HG02642 (cell line): ENCODE results near the gene GAST.

Source experiments
- ATAC-seq: cut with Tn5 transposase; IDR thresholded peaks from one replicate; pipeline ENCODE4 v1.9.1; 2021; ENCODE audit warnings: mild to moderate bottlenecking; ENCODE audit not compliant: unreplicated experiment, poor library complexity

GAST gene

DNA sequence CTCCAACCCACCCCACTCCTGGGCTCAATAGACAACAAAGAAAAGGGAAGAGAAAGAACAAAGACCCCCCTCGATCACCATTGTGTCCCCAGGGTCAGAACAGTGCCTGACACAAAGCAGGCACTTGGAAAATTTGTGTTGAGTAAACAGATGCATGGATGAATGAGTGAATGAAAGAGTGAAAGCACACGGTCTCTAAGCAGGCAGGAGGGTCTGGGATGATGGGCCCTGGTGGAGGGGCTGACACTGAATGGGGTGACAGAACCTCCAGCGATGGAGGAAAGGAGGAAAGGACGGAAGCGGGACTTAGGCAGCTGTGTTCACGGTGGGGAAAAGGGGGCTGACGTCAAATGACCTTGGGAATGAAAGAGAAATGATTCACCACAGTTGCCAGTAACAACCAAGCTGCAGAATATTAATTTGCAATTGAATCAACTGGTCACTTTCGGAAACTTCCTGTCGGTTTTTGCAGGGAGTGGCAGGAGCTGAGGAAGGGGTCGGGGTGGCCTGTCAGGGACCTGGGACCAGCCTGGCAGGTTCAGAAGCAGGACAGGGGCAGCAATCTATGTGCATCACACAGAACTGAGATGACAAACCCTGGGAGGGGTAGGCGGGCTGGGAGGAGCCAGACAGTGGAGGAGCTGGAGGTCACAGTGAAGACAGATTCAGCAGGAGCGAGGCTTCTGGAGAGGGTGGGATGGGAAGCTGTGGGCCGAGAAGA is 6.7 kb upstream of the GAST start:
- ATAC-seq = no peak

DNA sequence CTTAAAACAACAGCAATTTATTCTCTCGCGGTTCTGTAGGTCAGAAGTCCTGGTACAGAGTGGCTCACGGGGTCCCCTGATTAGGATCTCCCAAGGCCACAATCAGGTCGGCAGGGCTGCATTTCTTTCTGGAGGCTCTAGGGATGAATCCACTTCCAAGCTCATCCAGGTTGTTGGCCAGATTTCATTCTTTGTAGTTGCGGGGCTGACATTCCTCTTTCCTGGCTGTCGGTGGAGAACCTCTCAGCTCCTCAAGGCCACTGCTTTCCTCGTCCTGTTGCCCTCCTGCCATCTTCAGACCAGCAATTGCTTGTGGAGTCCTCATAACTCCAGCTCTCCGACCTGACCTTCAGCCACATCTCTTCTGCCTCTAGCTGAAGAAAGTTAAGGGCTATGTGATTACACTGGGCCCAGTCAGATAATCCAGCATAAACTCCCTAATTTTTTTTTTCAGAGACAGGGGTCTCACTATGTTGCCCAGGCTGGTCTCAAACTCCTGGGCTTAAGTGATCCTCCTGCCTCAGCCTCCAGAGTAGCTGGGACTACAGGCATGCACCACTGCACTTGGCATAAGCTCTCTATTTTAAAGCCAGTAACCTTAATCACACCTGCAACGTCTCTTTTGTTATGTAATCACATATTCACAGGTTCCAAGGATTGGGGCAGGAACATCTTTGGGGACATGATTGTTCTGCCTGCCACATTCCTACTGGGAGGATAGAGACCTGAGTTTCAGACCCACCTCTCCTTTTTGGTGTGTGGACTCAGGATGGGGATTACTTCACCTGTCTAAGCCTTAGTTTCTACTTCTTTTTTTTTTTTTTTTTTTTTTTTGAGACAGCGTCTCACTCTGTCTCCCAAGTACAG is 4.1 kb upstream of the GAST start:
- ATAC-seq = no peak

DNA sequence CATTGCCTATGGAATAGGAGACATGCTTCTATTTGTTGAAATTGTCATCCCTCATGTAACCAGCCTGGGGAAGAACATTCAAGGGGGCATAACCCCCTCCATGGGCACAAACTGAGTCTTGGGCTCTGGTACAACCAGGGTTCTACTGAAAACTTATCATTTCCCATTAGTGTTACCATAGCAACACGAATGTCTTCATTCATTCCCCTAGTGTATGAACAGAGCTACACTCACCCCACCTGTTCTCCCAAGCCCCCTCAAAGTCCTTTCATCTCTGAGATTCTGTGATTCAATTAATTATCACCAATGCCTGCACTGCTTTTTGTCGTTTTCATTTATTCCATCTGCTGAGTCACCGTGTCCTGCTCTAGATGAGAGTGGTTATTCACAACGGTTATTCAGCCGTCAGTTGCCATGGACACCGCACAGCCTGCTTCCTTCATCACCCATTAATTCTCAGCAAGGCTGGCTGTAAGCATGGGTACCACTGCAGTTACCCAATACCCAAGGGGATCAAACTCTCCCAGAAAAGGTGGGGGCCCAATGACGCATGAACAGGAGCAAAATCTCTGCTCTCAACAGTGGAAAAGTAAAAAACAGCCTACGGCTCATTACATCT is 1.6 kb upstream of the GAST start:
- no peak for ATAC-seq

DNA sequence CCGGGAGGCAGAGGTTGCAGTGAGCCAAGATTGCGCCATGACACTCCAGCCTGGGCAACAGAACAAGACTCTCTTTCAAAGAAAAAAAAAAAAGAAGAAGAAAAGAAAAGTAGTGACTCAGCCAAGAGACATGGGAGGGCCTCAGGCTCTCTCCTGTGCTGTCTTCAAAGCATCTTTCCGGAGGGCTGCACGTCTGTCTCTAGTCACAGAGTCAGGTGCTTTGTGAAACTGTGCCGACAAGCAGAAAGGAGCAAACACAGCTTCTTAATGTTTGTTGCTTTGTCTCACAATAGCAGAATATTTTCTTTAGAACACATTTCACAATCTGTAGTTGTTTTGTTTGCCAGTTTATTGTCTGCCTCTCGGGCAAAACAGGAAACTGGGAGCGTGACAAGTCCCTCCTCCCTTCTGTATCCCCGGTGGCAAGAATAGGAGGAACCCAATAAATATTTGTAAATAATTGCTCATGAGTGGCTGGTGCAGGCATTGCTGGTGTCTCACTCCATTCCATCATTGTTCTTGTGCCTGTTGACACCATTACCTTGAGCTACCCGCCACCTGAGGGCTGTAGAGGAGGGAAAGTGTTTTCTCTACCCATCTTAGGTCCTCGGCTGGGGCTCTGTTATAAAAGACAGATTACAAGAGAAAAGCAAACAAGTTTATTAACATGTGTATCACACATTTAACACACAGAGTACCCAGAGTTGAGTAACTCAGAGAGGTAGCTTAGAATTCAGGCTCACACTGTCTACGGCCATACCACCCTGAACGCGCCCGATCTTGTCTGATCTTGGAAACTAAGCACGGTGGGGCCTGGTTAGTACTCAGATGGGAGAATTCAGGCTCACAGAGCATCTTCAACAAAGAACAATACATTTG is 5.5 kb downstream of the GAST start:
- ATAC-seq = no peak

DNA sequence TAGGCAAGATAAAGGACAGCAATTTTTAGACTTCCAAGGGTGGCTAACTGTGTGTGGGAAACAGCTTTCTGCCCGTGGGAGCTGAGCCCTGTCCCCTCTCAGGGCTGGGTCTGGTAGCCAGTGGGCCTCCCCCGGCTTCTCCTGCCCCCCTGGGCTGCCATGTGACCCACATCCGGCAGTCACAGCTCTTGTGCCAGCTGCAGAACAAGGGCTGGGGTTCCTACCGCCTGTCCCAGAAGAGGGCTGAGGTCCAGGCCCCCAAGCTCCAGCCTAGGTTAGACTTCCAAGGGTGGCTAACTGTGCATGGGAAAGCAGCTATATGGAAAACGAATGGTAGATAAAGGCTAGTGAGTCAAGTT is 6.1 kb downstream of the GAST start:
- no peak for ATAC-seq

DNA sequence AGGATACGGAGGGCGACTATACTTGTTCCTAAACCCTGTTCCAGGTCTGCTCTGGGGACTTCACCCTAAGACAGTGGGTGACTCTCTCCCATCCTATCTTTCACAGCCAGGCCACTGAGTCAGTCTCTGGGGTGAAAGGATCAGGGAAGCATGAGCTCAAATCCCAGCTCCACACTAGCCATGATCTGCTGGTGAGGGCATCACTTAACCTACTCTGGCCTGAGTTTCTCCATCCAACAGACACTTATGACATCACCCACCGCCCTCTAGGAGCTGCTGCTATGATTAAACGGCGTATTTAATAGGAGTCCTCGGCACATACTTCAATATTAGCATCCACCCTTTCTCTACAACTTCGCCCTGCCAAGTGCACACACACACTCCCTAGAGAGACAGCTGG is 10.1 kb downstream of the GAST start:
- no peak for ATAC-seq

DNA sequence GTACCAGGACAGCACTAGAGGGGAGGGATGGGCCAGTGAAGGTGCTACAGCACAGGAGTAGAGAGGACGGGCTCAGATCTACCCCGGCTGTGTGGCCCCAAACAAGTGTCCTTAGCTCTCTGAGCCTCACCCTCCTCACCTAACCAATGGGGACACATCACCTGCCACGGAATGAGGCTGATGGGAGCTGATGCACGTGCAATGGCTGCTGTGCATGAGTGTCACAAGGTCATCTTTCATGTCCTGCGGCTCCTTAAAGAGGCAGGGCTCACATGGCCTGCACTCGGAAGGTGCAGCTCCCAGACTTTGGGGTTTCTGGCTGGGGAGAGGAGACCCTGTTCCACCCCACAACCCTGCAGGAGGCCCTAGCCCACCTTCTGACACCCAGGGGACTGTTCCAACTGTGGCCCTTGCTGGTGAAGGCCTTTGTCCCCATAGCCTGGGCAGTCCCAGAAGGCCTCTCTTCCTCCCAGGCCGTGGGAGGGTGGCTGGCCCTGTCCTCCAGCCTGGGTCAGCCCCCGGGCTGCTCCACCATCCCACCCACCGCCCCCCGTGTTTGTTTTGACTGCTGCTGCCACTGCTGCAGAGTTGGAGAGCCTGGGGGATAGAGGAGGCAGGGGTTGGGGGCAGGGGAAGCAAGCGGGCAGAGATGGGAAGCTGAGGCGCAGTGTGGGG is 11.8 kb downstream of the GAST start:
- no peak for ATAC-seq

DNA sequence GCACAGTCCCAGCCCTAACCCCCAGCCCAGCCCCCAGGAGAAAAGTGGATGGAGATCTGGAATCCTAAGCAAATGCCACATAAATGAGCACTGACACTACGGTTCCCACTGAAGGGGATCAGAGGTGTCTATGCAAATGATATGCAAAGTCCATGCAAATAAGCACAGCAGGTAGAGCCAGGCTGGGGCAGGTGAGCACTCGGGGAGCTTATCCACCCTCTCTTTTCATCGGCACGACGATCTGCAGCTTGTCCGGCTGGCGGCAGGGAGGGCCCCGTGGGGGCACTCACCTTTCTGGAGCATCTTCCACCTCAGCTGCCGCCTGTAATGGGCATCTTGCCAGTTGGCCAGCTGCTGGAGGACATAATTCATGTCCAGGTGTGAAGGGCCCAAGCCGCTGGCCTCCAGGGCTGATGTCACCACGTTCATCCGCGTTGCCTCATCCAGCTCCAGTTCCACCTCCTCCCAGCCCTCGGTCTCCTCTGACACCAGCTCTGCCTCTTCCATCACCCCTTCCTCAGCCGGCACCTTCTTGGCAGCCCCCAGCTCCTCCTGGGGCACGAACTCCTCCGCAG is 12.4 kb downstream of the GAST start:
- no peak for ATAC-seq

DNA sequence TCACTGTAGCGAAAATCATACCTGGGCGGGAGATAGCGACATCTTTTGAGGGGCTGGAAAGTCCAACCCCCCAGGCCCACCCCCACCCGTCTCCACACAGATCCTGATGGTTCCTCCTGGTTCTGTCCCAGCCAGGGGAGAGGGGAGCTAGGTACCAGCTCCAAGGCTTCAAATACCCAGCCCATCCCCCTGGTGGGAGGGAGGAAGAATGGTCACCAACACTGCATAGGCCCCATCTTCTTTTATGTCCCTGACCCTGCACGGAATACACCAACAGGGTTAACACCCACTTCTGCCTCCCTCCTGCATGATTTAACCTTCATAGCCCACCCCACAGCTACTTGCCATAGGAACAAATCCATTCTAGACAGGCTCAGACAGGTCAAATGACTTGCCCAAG is 13.0 kb downstream of the GAST start:
- ATAC-seq = no peak

DNA sequence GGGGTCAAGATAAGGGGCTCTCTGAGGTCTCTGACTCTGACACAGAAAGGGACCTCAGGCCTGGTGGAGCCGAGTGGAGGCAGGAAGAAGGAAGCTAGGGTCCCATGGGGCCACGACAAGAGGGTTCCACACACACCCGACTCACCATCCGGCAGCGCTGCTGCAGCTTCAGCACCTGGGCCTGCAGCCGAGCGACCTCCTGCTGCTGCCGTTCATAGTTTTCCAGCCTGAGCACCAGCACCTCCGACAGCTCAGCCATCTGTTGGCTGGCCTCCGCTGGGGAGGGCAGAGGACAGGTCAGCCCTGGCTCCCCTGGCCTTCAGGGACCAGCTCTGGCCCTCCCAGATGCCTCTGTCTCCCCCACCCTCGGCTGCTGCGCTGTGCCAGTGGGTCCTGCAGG is 15.9 kb downstream of the GAST start:
- no peak for ATAC-seq

DNA sequence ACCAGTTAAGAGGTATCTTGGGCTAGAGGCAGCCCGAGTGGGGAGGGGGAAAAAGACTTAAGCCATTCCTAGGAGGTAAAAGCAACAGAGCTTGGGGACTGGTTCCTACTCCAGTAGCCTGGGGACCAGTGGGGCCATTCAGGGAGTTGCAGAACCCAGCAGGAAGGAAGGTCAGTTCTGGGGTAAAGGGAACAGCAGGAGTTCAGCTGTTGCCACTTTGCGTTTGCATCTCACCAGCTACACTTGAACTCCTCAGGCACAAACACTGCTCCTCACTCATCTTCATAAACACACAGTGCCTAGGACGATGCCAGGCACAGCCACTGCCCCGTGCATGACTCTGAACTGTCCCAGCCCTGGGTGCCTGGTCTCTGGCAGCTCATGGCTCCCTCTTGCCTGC is 18.3 kb downstream of the GAST start:
- no peak for ATAC-seq

DNA sequence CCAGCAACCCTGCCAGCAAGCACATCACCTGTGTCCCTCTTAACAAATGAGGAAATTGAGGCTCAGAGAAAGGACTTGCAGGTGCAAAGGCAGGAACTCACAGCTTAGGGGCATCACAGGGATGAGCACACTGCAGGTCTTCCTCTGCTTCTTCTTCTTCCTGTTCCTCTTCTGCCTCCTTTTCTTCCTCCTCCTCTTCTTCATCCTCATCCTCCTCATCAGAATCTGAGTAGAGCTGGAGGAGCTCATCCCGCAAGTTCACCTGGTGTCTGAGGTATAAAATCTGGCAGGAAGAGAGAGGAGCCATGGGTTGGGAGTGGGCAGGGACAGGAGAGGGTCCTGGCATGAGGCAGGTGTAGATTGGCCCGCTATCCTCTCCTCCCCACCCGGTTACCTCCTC is 19.7 kb downstream of the GAST start:
- no peak for ATAC-seq

DNA sequence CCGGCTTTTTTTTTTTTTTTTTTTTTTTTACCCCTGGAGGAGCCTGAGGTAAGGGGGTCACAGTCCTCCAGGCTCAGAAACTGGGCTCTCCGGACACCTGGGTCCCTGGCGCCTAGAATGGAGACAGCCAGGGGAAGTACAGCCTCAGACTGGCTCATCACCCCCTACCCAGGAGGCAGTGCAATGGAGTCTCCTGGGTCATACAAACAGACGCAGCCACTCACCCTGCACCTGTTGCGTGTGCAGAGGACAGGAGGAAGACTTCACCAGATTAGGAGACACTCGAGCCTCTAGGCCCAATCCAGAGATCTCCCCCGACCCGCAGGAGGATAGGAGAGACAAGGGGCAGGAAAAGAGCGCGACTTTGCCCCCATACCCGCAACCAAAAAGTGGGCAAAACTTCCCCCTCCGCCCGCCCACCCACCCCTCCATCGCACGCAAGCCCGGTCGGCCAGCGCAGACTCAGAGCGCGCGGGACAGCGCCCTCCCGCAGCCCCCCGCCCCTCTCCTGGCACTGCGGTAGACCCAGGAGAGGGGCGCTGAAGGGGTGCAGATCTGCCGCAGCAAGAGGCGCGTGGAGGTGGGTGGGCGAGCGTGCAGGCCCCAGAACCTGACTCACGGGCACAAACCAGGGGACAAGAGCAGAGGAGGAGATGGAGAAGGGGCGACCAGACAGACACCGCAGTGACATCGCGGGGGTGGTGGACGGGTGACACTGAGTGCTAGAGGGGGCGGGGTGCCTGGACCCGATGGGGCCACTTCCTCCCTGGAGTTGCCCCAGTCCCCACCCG is 21.4 kb downstream of the GAST start:
- ATAC-seq = no peak

DNA sequence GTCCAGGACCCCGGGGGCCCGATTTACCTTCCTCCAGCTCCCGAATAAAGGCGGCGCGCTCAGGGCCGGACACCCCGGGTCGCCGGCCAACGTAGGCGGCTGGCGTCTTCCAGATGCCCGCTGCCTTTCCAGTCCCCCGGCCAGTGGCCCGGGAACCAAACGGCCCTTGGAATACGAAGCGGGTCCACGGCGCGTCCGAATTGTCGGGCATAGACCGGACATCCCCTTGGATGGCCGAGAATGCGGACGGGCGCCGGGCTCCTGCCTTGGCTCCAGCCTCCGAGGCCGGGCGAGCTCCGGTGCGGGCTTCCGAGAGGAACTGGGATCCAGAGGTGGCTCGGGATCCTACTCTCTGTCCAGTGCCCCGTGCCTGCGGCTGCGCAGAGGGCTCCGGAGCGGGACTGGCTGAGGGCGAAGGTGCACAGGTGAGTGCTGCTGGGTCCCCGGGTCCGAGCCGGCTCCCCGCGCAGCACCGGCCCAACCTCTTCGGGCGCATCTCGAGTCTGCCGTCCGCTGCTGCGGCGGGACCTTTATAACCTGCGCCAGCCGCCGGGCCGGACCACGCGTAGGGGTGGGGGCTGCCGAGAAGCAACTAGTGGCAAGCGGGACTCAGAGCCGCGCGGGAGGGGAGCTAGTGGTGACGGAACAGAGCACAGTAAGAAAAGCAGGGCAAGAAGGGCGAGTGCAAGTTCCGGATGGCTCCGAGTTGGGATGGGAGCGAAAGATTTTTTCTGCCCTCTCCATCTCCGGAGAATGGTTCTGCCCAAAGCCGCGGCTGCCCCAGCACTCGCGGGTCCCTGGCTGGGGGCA is 22.2 kb downstream of the GAST start, which contains the start of gene HAP1:
Gene HAP1, minus strand, starts transcription at position 505 of the 810 bp plus-strand sequence. Its CDS starts 9 bp downstream, at position 496.
- ATAC-seq = no peak

DNA sequence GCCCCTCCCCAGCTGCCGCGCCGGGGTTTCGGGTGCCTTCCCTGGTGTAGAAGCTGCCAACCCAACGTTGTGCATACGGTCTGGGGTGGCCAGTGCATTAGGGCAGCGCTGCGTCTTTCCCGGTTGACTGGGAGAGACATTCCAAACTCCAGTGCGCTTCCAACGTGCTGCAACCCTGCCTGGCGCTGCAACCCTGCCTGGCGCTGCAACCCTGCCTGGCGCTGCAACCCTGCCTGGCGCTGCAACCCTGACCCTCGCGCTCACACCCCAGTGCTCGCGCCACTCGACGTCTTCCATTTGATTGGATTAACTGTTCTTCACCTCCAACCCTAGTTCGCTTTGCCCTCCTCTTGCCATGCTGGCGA is 22.8 kb downstream of the GAST start:
- ATAC-seq = no peak

DNA sequence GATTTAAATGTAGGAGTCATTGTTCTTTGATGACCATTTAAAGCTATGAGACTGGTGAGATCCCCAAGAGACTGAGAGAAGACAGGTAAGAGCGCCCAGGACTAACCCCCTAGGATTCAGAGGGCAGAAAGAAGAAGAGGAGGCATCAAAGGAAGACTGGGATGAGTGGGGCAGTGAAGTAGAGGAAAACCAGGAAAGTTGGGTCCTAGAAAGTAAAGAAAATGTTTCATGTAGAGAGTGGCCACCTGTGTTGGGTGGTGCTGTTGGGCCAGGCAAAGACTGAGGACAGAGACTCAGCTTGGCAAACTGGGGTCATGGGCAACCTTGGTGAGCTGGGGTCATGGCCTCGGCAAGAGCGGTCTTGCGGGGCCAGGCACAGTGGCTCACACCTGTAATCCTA is 23.6 kb downstream of the GAST start:
- ATAC-seq = no peak

DNA sequence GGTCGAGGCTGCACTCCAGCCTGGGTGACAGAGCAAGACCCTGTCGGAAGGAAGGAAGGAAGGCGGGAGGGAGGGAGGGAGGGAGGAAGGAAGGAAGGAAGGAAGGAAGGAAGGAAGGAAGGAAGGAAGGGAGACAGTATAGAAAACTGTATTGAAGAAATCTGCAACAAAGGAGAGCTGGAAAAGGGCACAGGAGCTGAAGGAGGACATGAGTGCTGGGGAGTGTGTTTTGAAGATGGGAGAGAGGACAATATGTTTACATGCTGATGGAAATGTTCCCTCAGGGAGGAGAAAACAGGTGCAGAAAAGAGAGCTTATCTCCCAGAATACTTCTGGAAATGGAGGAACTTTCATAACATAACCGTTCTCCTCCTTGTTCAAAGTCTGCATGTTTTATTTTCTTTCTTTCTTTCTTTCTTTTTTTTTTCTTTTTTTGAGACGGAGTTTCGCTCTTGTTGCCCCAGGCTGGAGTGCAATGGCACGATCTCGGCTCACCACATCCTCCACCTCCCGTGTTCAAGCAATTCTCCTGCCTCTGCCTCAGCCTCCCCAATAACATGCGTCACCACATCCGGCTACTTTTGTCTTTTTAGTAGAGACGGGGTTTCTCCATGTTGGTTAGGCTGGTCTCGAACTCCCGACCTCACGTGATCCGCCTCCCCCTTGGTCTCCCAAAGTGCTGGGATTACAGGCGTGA is 25.0 kb downstream of the GAST start:
- no peak for ATAC-seq

DNA sequence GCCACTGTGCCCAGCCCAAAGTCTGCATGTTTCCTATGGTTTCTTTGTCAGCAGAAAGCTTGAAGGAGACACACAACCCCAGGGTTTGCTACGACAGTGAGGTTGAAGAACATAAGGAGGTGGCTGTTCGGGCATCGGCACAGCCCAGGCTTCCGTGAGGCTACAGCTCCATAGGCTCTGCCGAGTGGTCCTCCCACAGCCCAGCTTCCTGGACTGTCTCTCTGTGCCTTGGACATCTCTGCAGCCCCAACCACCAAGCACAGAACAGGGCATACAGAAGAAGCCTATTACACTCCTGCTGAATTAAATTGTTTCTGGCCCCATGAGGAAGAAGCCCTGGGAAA is 25.5 kb downstream of the GAST start:
- ATAC-seq = no peak
